ENCODE data around the gene MOV10. TPM values are rescaled to one million over a fixed set of nuclear protein-coding genes. Genes with fewer than 3 reads are reported as not detected.

Gene MOV10
- total RNA-seq, 1 donor from 2014 or later, result 10.3 TPM

DNA sequence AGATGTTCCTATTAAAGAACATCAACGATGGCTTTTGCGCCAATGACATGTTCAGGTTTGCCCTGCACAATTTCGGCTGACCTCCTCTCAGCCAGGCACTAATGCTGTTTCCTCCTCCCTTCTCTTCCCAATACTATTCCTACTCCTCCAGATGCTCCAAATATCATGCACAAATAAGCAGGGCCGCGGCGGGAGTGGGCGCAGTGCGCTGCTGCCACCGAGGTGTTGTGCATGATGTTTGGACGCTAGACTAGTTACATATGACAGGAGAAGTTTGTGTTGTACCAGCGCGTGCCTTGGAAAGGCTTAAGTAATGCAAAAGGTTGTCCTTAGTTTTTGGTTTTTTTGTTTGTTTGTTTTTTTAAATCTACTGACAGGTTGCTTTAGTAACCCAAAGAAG is 73.9 kb downstream of the MOV10 start:
- TF ChIP-seq CTCF (IDR thresholded peaks at IDR 0.05; ENCODE audit: insufficient read depth, low read length, severe bottlenecking), result no peak
- peaks cover 5% of the 10 kb centered on the region for H3K27me3 ChIP-seq (ENCODE audit: control insufficient read depth, insufficient read depth, low read length)
- no peaks in the 10 kb centered on the region for H3K36me3 ChIP-seq (ENCODE audit: control insufficient read depth, insufficient read depth, low read length)
- no peak overlapping the region for H3K4me3 ChIP-seq (ENCODE audit: low read depth, low read length)
- DNase-seq (ENCODE audit: low read depth) (no peak), FAIRE-seq (no peak)

Other genes starting within 250 kb of the MOV10 start
- gene WNT2B, start 165.7 kb upstream of the MOV10 start, total RNA-seq, result 0.53 and 1.9 TPM in 2 replicates
- gene ST7L, start 55.5 kb upstream of the MOV10 start, total RNA-seq, result 10.8 and 13.8 TPM in 2 replicates
- gene CAPZA1, start 54.8 kb upstream of the MOV10 start, total RNA-seq, result 235 and 265 TPM in 2 replicates
- 420 and 469 TPM in 2 replicates for gene RHOC, start 32.5 kb downstream of the MOV10 start, total RNA-seq
- gene PPM1J, start 40.7 kb downstream of the MOV10 start, total RNA-seq, result 4.0 and 4.5 TPM in 2 replicates

All from bronchial epithelial cell (primary cell).